GM18511 (cell line): Measurements from ENCODE around the gene CGB3.

Source experiments
- ATAC-seq: cut with Tn5 transposase; IDR thresholded peaks from one replicate; pipeline ENCODE4 v1.9.1; 2021; ENCODE audit warnings: mild to moderate bottlenecking, moderate library complexity; ENCODE audit not compliant: unreplicated experiment

The CGB3 gene

GRCh38 chr19:48989701-48990291 is 34.3 kb downstream of the CGB3 start:
- no peak for ATAC-seq

- no peak for ATAC-seq
These were observed 35.3 kb downstream of the CGB3 start for GRCh38 chr19:48988860-48989259.

DNA sequence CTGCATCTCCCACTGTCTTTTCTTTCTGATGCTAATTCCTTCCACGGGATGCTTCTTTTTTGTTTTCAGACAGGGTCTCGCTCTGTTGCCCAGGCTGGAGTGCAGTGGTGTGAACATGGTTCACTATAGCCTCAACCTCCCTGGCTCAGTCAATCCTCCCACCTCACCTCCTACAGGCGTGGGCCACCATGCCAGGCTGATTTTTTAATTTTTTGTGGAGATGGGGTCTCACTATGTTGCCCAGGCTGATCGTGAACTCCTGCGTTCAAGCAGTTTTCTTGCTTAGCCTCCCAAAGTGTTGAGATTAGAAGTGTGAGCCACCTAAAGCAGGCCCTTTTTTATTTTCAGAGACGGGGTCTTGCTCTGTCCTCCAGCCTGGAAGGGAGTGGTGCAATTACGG is 35.8 kb downstream of the CGB3 start:
- ATAC-seq: no peak

GRCh38 chr19:48987323-48987722 is 36.8 kb downstream of the CGB3 start:
- ATAC-seq: no peak

DNA sequence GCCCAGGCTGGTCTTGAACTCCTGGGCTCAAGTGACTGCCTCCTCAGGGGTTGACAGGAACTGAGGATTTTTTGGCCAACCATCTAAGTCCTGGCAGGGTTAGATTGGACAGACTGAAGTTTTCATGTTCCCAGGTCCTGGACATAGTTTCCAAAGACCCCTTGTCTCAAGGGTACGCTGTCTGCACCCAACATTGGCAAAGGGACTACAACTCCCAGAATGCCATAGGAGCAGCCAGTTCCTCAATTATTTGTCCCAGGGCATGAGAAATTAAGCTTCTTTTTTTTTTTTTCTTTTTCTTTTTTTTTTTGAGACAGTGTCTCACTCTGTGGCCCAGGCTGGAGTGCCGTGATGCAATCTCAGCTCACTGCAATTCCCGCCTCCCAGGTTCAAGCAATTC is 37.9 kb downstream of the CGB3 start:
- ATAC-seq: no peak

DNA sequence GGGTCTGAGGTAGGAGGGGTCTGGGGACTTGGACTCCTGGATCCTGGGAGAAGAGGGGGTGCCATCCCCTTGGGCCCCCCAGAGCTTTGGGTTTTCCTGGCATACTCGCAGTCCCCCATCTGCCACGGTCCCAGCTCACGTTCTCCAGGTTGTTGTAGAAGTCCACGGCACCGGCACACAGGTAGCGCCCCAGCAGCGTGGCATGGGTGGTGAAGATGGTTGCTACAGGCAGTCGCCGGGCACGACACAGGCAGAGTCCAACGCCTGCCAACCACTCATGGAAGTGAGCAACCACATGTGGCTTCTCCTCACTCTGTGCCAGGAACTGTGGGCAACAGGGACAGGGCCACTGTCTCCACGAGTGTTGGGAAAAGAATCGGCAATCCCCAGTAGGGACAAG is 38.4 kb downstream of the CGB3 start:
- ATAC-seq: no peak

DNA sequence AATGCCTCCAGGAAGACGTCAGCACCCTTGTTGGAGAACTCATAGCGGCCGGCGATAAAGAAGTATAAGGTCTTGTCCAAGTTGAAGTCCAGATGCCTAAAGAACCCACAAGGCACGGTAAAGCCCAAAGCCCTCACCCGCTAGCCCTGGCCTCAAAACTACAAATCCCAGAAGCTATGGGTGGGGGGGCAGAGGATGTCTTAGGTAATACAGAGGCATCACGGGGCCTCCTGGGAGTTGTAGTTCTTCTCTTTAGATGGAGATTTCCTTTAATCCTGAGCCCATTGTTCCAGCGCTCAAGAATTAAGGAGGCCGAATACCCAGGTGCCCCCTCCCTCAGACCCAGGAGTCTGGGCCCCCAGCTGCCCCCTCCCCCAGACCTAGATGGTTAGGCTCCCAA is 41.9 kb downstream of the CGB3 start:
- no peak for ATAC-seq

- no peak for ATAC-seq
These were observed 47.1 kb downstream of the CGB3 start for GRCh38 chr19:48977061-48977460.

DNA sequence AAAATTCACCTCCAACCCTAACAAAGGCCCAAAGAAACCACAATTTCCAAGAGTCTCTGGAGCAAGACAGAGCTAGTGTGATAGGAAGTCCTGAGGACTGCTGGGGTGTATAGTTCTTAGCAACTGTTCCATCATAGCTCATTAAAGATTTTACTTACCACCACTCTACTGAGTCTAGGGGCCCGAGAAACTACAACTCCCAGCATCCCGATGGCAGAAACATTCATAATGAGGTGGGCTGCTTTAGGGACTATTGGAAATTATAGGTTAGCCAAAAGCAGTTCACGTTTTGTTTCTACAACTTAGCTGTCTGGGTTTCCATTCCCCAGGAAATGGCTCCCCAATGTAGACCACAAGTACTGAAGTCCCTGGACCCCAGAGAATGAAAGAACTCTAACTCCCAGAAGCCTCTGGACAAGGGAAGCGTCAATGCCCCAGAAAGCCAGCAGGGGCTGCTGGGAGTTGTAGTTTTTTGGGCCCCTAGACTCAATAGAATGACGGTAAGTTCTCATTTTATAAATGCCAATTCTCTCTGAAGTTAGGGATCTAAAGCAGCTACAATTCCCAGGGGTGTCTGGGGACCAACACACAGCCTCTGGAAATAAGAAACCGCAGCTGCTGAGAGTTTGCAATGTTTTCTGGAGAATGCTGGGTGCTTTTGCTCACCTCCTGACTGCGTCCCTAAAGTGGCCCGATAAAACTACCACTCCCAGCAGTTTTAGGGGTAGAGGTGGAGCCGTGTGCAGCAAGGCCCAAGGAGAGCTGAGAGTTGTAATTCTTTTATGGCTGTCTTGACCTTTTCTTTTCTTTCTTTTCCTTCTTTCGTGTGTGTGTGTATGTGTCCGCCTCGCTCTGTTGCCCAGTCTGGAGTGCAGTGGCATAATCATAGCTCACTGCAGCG is 47.9 kb downstream of the CGB3 start:
- no peak for ATAC-seq
